OCI-LY7 (cell line): Measurements from ENCODE around the gene MYRIP. TPM values are rescaled to one million over a fixed set of nuclear protein-coding genes. Genes with fewer than 3 reads are reported as not detected.

Source experiments
- BruUV-seq: library from RNA; stranded (reverse); fragments of 400-500 nt; replicated peaks from 2 replicates; lab custom pipeline; 2021; lab: Mats Ljungman, UMichigan
- CTCF ChIA-PET: fragments of 300-600 bp; sonication (Branson Sonifier 250); formaldehyde crosslinking; loops from one replicate; lab custom pipeline; 2022; ENCODE audit warnings: antibody characterized with exemption; ENCODE audit not compliant: unreplicated experiment; lab: Charles Lee
- POLR2A ChIA-PET: fragments of 300-600 bp; sonication (Branson Sonifier 250); formaldehyde crosslinking; loops from one replicate; lab custom pipeline; 2022; ENCODE audit warnings: antibody characterized with exemption; lab: Charles Lee
- DNase-seq: peaks from one replicate; pipeline ENCODE4 v3.0.0-alpha.2; 2015; ENCODE audit warnings: low spot score
- H2AFZ ChIP-seq: fragments of 200-600 bp; sonication (generic), shearing (Covaris generic); 2 replicates; pipeline ENCODE4 v1.6.1; 2014; ENCODE audit warnings: mild to moderate bottlenecking, antibody characterized with exemption, low read length, moderate library complexity
- H3K27ac ChIP-seq: fragments of 200-600 bp; sonication (generic); 2 replicates; pipeline ENCODE4 v1.5.1; 2014; ENCODE audit warnings: mixed run types, low read depth, mild to moderate bottlenecking, moderate library complexity, low read length, inconsistent platforms; ENCODE audit not compliant: poor library complexity, severe bottlenecking
- H3K36me3 ChIP-seq: fragments of 200-600 bp; sonication (generic); 2 replicates; pipeline ENCODE4 v1.6.1; 2014; ENCODE audit warnings: mild to moderate bottlenecking, antibody characterized with exemption, low read length, moderate library complexity, mixed read lengths; ENCODE audit not compliant: insufficient read depth
- H3K4me1 ChIP-seq: fragments of 200-600 bp; sonication (generic); 2 replicates; pipeline ENCODE4 v1.5.1; 2014; ENCODE audit warnings: mild to moderate bottlenecking, low read length; ENCODE audit not compliant: insufficient read depth, poor library complexity, severe bottlenecking
- H3K4me2 ChIP-seq: fragments of 200-600 bp; sonication (generic); 2 replicates; pipeline ENCODE4 v1.6.1; 2014; ENCODE audit warnings: mild to moderate bottlenecking, low read length
- H3K4me3 ChIP-seq: fragments of 200-600 bp; sonication (generic); 2 replicates; pipeline ENCODE4 v1.5.1; 2014; ENCODE audit warnings: mild to moderate bottlenecking, low read depth, low read length; ENCODE audit not compliant: poor library complexity, severe bottlenecking
- H3K79me2 ChIP-seq: fragments of 200-600 bp; sonication (generic); 2 replicates; pipeline ENCODE4 v1.6.1; 2016; ENCODE audit warnings: low read depth, mild to moderate bottlenecking, low read length, moderate library complexity, mixed read lengths; ENCODE audit not compliant: insufficient read depth
- H3K9me2 ChIP-seq: fragments of 200-600 bp; sonication (generic); 2 replicates; pipeline ENCODE4 v1.6.1; 2016; ENCODE audit warnings: mild to moderate bottlenecking, low read length, mixed read lengths; ENCODE audit not compliant: insufficient read depth
- H3K9me3 ChIP-seq: fragments of 200-600 bp; sonication (generic); 2 replicates; pipeline ENCODE4 v1.6.1; 2014; ENCODE audit warnings: mild to moderate bottlenecking, mixed run types, low read length, mixed read lengths
- H4K20me1 ChIP-seq: fragments of 200-600 bp; sonication (generic); 2 replicates; pipeline ENCODE4 v1.6.1; 2014; ENCODE audit warnings: mild to moderate bottlenecking, antibody characterized with exemption, low read length, moderate library complexity, mixed read lengths; ENCODE audit not compliant: insufficient read depth
- EZH2phosphoT487 ChIP-seq: fragments of 200-600 bp; sonication (generic); IDR thresholded peaks from 2 replicates; pipeline ENCODE4 v1.6.1; 2018; ENCODE audit warnings: low read depth, borderline replicate concordance, mild to moderate bottlenecking, mixed run types, antibody characterized with exemption, low read length, moderate library complexity, mixed read lengths
- intact Hi-C: fragments of 100-400 bp; cut with micrococcal nuclease; formaldehyde crosslinking; loops from one replicate; pipeline ENCODE4 v1.10.0; 2022; ENCODE audit not compliant: unreplicated experiment
- total RNA-seq, 2 experiments: library from RNA; depleted of rRNA in 1 of 2; stranded (reverse); fragments of >200 nt in 1 of 2; shearing (Covaris generic) in 1 of 2; gene quantifications; 2 replicates each; pipeline ENCODE4 v1.2.3, GENCODE V29; 2014 to 2022
- TF ChIP-seq, protein P1 (sequence below): fragments of 200-600 bp; sonication (generic); conservative IDR thresholded peaks from 2 replicates; pipeline ENCODE4 v1.5.1; 2014; ENCODE audit warnings: mild to moderate bottlenecking, antibody characterized with exemption, low read length, moderate library complexity, mixed read lengths

MYRIP gene
- total RNA-seq, 2 experiments from 2014 or later = not detected

DNA sequence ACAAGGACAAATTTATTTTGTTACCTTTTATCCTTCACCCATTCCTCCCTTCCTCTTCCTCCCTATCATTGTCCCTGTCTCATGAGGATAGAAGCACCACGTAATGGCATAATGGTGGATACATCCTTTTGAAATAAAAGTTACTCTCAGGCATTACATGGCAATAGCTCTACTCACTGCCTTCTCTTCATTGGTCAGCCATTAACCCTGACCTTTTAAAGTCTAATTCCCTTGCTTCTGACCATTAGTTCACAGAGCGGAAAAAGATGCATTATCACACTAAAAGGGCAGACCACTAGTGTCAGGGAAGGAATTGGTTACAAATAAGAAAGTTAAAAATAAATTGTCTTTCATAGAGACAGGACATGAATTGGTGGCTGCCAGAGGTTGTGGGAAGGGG is 445.5 kb downstream of the MYRIP start:
- Histone ChIP-seq H4K20me1 (no peaks in the 10 kb centered on the region), H2AFZ (no peak overlapping the region), H3K36me3 (no peaks in the 10 kb centered on the region), H3K9me2 (no peaks in the 10 kb centered on the region), H3K27ac (no peak overlapping the region), H3K4me3 (no peak overlapping the region), H3K79me2 (no peaks in the 10 kb centered on the region), H3K9me3 (no peaks in the 10 kb centered on the region), H3K4me1 (no peaks in the 10 kb centered on the region), H3K4me2 (no peak overlapping the region)
- no peak for TF ChIP-seq EZH2phosphoT487
- TF ChIP-seq, protein P1, sequence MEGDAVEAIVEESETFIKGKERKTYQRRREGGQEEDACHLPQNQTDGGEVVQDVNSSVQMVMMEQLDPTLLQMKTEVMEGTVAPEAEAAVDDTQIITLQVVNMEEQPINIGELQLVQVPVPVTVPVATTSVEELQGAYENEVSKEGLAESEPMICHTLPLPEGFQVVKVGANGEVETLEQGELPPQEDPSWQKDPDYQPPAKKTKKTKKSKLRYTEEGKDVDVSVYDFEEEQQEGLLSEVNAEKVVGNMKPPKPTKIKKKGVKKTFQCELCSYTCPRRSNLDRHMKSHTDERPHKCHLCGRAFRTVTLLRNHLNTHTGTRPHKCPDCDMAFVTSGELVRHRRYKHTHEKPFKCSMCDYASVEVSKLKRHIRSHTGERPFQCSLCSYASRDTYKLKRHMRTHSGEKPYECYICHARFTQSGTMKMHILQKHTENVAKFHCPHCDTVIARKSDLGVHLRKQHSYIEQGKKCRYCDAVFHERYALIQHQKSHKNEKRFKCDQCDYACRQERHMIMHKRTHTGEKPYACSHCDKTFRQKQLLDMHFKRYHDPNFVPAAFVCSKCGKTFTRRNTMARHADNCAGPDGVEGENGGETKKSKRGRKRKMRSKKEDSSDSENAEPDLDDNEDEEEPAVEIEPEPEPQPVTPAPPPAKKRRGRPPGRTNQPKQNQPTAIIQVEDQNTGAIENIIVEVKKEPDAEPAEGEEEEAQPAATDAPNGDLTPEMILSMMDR = no peak
- intact Hi-C loops = no loop called here
- no TSS peak for BruUV-seq
- ChIA-PET CTCF (no interaction called here), POLR2A (no interaction called here)
- no peak for DNase-seq

DNA sequence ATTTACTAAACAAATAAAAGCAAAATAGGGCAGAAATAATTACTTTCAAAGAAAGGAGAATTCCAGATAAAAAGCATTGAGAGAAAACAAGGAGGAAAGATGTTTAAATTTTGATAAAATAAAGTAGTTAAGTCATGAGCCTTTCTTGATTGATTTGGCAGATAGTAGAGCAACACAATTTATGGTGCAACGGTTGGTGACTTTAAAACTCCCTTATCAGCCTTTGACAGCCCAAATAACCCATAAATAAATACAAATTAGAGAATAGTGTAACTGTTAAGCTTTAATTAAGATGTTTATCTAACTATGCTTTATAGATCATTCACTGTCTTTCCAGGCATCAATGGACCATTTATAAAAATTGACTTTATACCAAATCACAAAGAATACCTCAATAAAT is 446.1 kb downstream of the MYRIP start:
- no TSS peak for BruUV-seq
- Histone ChIP-seq H3K9me3 (no peaks in the 10 kb centered on the region), H3K9me2 (no peaks in the 10 kb centered on the region), H3K79me2 (no peaks in the 10 kb centered on the region), H3K4me1 (no peaks in the 10 kb centered on the region), H3K4me2 (no peak overlapping the region), H2AFZ (no peak overlapping the region), H3K4me3 (no peak overlapping the region), H3K27ac (no peak overlapping the region), H3K36me3 (no peaks in the 10 kb centered on the region), H4K20me1 (no peaks in the 10 kb centered on the region)
- ChIA-PET POLR2A (no interaction called here), CTCF (no interaction called here)
- TF ChIP-seq EZH2phosphoT487 = no peak
- TF ChIP-seq, protein P1 = no peak
- no peak for DNase-seq
- intact Hi-C loops = no loop called here

DNA sequence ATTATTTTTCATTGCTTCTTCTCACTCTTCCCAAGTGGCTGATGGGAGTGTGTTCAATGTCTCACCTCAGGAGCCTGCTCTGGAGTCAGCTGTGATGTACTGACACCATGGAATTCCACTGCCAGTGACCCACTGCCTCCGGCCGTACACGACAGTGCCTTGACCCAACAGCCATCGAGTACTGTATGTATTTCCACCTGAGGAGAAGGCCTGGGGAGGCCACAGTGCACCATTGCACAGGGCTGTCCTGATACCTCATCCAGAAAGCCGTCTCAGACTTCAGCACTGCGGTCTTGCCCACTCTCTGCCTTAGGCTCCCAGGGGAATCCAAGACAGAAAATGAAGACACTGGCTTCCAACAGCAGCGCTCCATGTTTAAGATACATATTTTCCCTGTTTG is 448.7 kb downstream of the MYRIP start:
- no peaks in the 10 kb centered on the region for H4K20me1 ChIP-seq
- H3K27ac ChIP-seq = no peak overlapping the region
- CTCF ChIA-PET = no interaction called here
- no peaks in the 10 kb centered on the region for H3K9me2 ChIP-seq
- TF ChIP-seq, protein P1 = no peak
- H3K79me2 ChIP-seq = no peaks in the 10 kb centered on the region
- intact Hi-C loops = no loop called here
- no peak overlapping the region for H3K4me3 ChIP-seq
- POLR2A ChIA-PET = interaction anchor here (1.4 kb wide), 1 partner anchor 14 kb away, joined by 3 read pairs; no protein-coding TSS in a partner anchor
- H3K4me1 ChIP-seq = no peaks in the 10 kb centered on the region
- no peak overlapping the region for H2AFZ ChIP-seq
- no peaks in the 10 kb centered on the region for H3K36me3 ChIP-seq
- no peak overlapping the region for H3K4me2 ChIP-seq
- DNase-seq = no peak
- no TSS peak for BruUV-seq
- H3K9me3 ChIP-seq = no peaks in the 10 kb centered on the region
